ENCODE data around the gene NRXN2. TPM values are rescaled to one million over a fixed set of nuclear protein-coding genes. Genes with fewer than 3 reads are reported as not detected.

The NRXN2 gene
- total RNA-seq, 3 donors from 2014 or later = 3.9 to 42.0 (median 6.9) TPM

- TF ChIP-seq CTCF (IDR thresholded peaks at IDR 0.05) = no peak
- intact Hi-C loops (cut with DNase I, micrococcal nuclease) = loop anchor here in 1 of 2 donors (5.0 kb wide), 1 partner anchor 99 kb away; no protein-coding TSS in a partner anchor
- no peaks in the 10 kb centered on the region for H3K9me3 ChIP-seq
Observed at GRCh38 chr11:64650923-64651523, 72.0 kb downstream of the NRXN2 start.

GRCh38 chr11:64649291-64649697 lies 73.7 kb downstream of the NRXN2 start:
- Histone ChIP-seq H3K4me1 (ENCODE audit: low read depth) (no peaks in the 10 kb centered on the region), H3K9me3 (no peaks in the 10 kb centered on the region), H3K4me3 (no peak overlapping the region), H3K36me3 (ENCODE audit: low read depth) (no peaks in the 10 kb centered on the region)
- TF ChIP-seq CTCF (IDR thresholded peaks at IDR 0.05) = no peak
- intact Hi-C loops (cut with DNase I, micrococcal nuclease) = no loop called here
- no peak for DNase-seq
- peak; percentile 14 for ATAC-seq

More at GRCh38 chr11:64650923-64651523, 72.0 kb downstream of the NRXN2 start:
- DNase-seq (no peak), ATAC-seq (peak; percentile 35)
- no peaks in the 10 kb centered on the region for H3K4me1 ChIP-seq (ENCODE audit: low read depth)
- no peak overlapping the region for H3K4me3 ChIP-seq
- no peaks in the 10 kb centered on the region for H3K36me3 ChIP-seq (ENCODE audit: low read depth)

GRCh38 chr11:64648551-64648950 lies 74.4 kb downstream of the NRXN2 start:
- DNase-seq (no peak), ATAC-seq (no peak)
- H3K4me3 ChIP-seq = no peak overlapping the region
- no peaks in the 10 kb centered on the region for H3K36me3 ChIP-seq (ENCODE audit: low read depth)
- TF ChIP-seq CTCF (IDR thresholded peaks at IDR 0.05) = no peak
- H3K9me3 ChIP-seq = no peaks in the 10 kb centered on the region
- H3K4me1 ChIP-seq (ENCODE audit: low read depth) = no peaks in the 10 kb centered on the region
- intact Hi-C loops (cut with DNase I, micrococcal nuclease) = no loop called here

GRCh38 chr11:64647019-64647779 lies 75.8 kb downstream of the NRXN2 start:
- ATAC-seq (no peak), DNase-seq (no peak)
- intact Hi-C loops (cut with DNase I, micrococcal nuclease) = no loop called here
- no peak overlapping the region for H3K4me3 ChIP-seq
- H3K9me3 ChIP-seq = no peaks in the 10 kb centered on the region
- H3K4me1 ChIP-seq (ENCODE audit: low read depth) = no peaks in the 10 kb centered on the region
- TF ChIP-seq CTCF (IDR thresholded peaks at IDR 0.05) = no peak
- no peaks in the 10 kb centered on the region for H3K36me3 ChIP-seq (ENCODE audit: low read depth)

GRCh38 chr11:64644647-64645275 lies 78.2 kb downstream of the NRXN2 start:
- no peak for DNase-seq

More at GRCh38 chr11:64644647-64645275, 78.2 kb downstream of the NRXN2 start:
- TF ChIP-seq CTCF (IDR thresholded peaks at IDR 0.05) = no peak
- no peaks in the 10 kb centered on the region for H3K4me1 ChIP-seq (ENCODE audit: low read depth)
- no peaks in the 10 kb centered on the region for H3K36me3 ChIP-seq (ENCODE audit: low read depth)
- no peak overlapping the region for H3K4me3 ChIP-seq
- intact Hi-C loops (cut with DNase I, micrococcal nuclease) = no loop called here
- no peak for ATAC-seq
- H3K9me3 ChIP-seq = no peaks in the 10 kb centered on the region
